Liver (tissue), 9 donors: ENCODE results near the gene CHRNA3. TPM values are rescaled to one million over a fixed set of nuclear protein-coding genes. Genes with fewer than 3 reads are reported as not detected.

Experiments used
- DNase-seq: peaks from one replicate; pipeline ENCODE4 v3.0.0-alpha.2; 2017; ENCODE audit warnings: low spot score
- H3K27ac ChIP-seq, 2 donors: one replicate each; pipeline ENCODE4 v1.7.0; 2013; ENCODE audit warnings: inconsistent platforms in 2 of 2, low read length in 2 of 2, control low read depth in 1 of 2, low read depth in 1 of 2, mild to moderate bottlenecking in 1 of 2
- H3K27me3 ChIP-seq, 4 donors: one replicate each; pipeline versions ENCODE4 v1.6.1 to v1.7.0; 2013; ENCODE audit warnings: low read length in 3 of 4, inconsistent platforms in 1 of 4, mild to moderate bottlenecking in 1 of 4, moderate library complexity in 1 of 4; ENCODE audit not compliant: control insufficient read depth in 4 of 4, insufficient read depth in 4 of 4
- H3K36me3 ChIP-seq, 4 donors: one replicate each; pipeline versions ENCODE4 v1.6.1 to v1.7.0; 2013; ENCODE audit warnings: low read length in 3 of 4, mild to moderate bottlenecking in 3 of 4, low read depth in 1 of 4, moderate library complexity in 1 of 4; ENCODE audit not compliant: control insufficient read depth in 4 of 4, insufficient read depth in 3 of 4
- H3K4me1 ChIP-seq, 4 donors: one replicate each; pipeline versions ENCODE4 v1.6.1 to v1.7.0; 2013; ENCODE audit warnings: low read length in 3 of 4, mild to moderate bottlenecking in 3 of 4, moderate library complexity in 1 of 4; ENCODE audit not compliant: control insufficient read depth in 4 of 4, insufficient read depth in 4 of 4
- H3K4me3 ChIP-seq, 3 donors: one replicate each; pipeline versions ENCODE4 v1.6.1 to v1.7.0; 2013; ENCODE audit warnings: low read length in 3 of 3, control low read depth in 1 of 3, low read depth in 1 of 3, mild to moderate bottlenecking in 1 of 3
- H3K9ac ChIP-seq, 2 donors: one replicate each; pipeline ENCODE4 v1.7.0; 2013; ENCODE audit warnings: low read length in 2 of 2, mild to moderate bottlenecking in 2 of 2, moderate library complexity in 2 of 2, control low read depth in 1 of 2, low read depth in 1 of 2
- H3K9me3 ChIP-seq, 4 donors: one replicate each; pipeline versions ENCODE4 v1.6.1 to v1.7.0; 2013; ENCODE audit warnings: low read length in 3 of 4; ENCODE audit not compliant: control insufficient read depth in 4 of 4
- ATF3 ChIP-seq: IDR thresholded peaks from 2 replicates; pipeline ENCODE4 v1.6.1; 2016; ENCODE audit warnings: antibody characterized with exemption
- CTCF ChIP-seq: fragments of 150-350 bp; IDR thresholded peaks from 2 replicates; pipeline ENCODE4 v1.5.1; 2017; ENCODE audit warnings: improper control_type of control experiment, low read depth, low read length; ENCODE audit not compliant: missing input control
- EGR1 ChIP-seq, 2 donors: IDR thresholded peaks; 2 replicates each; pipeline ENCODE4 v1.6.1; 2016 to 2018; ENCODE audit warnings: antibody characterized with exemption in 2 of 2, low read depth in 2 of 2
- FOXA1 ChIP-seq: IDR thresholded peaks from 2 replicates; pipeline ENCODE4 v1.6.1; 2016; ENCODE audit warnings: antibody characterized with exemption
- FOXA2 ChIP-seq: IDR thresholded peaks from 2 replicates; pipeline ENCODE4 v1.6.1; 2016; ENCODE audit warnings: antibody characterized with exemption
- GABPA ChIP-seq, 2 donors: IDR thresholded peaks in 1 of 2; conservative IDR thresholded peaks in 1 of 2; 2 replicates each; pipeline ENCODE4 v1.6.1; 2016; ENCODE audit warnings: antibody characterized with exemption in 2 of 2, mild to moderate bottlenecking in 1 of 2, moderate library complexity in 1 of 2
- HNF4G ChIP-seq: IDR thresholded peaks from 2 replicates; pipeline ENCODE4 v1.6.1; 2016; ENCODE audit warnings: antibody characterized with exemption
- JUND ChIP-seq, 2 donors: IDR thresholded peaks; 2 replicates each; pipeline ENCODE4 v1.6.1; 2016; ENCODE audit warnings: antibody characterized with exemption in 2 of 2
- MAX ChIP-seq: IDR thresholded peaks from 2 replicates; pipeline ENCODE4 v1.6.1; 2016; ENCODE audit warnings: antibody characterized with exemption
- NR2F2 ChIP-seq: IDR thresholded peaks from 2 replicates; pipeline ENCODE4 v1.6.1; 2016; ENCODE audit warnings: antibody characterized with exemption
- RAD21 ChIP-seq, 2 donors: IDR thresholded peaks; 2 replicates each; pipeline ENCODE4 v1.6.1; 2016; ENCODE audit warnings: antibody characterized with exemption in 2 of 2, mild to moderate bottlenecking in 2 of 2
- REST ChIP-seq: IDR thresholded peaks from 2 replicates; pipeline ENCODE4 v1.6.1; 2016; ENCODE audit warnings: antibody characterized with exemption, mild to moderate bottlenecking
- RXRA ChIP-seq, 2 donors: IDR thresholded peaks; 2 replicates each; pipeline ENCODE4 v1.6.1; 2017 to 2018; ENCODE audit warnings: antibody characterized with exemption in 2 of 2, mild to moderate bottlenecking in 1 of 2
- SP1 ChIP-seq: IDR thresholded peaks from 2 replicates; pipeline ENCODE4 v1.6.1; 2018; ENCODE audit warnings: antibody characterized with exemption, mild to moderate bottlenecking
- TAF1 ChIP-seq: conservative IDR thresholded peaks from 2 replicates; pipeline ENCODE4 v1.6.1; 2016; ENCODE audit warnings: antibody characterized with exemption, mild to moderate bottlenecking
- YY1 ChIP-seq: IDR thresholded peaks from 2 replicates; pipeline ENCODE4 v1.6.1; 2016; ENCODE audit warnings: antibody characterized with exemption, mild to moderate bottlenecking
- WGBS: extraction: QIAGEN DNeasy Blood & Tissue Kit; methylation state at CpG from one replicate; pipeline ENCODE4 v1.1.7; 2013; 5-methylcytosine and 5-hydroxymethylcytosine counted together
- polyA plus RNA-seq, 2 donors: library from polyadenylated mRNA; stranded (reverse) in 1 of 2; unstranded in 1 of 2; fragments of 200-250 nt in 1 of 2; fragments of >200 nt in 1 of 2; fragmentation: Nextera tagmentation in 1 of 2; extraction: Ambion mirVana in 1 of 2; gene quantifications; one replicate each; pipeline versions ENCODE4 v1.2.1 to v1.2.3, GENCODE V29; 2013 to 2015
- total RNA-seq, 2 donors: library from RNA; depleted of rRNA; stranded (reverse); fragments of >200 nt; gene quantifications; one replicate each; pipeline ENCODE4 v1.2.3, GENCODE V29; 2014
- donor health status: healthy.
- donor health status: healthy.
- donor health status: healthy.
- donor health status: healthy.
- donor health status: healthy.

CHRNA3 gene
- total and polyA plus RNA-seq, 4 donors = not detected

GRCh38 chr15:78565951-78566774, 54.6 kb downstream of the CHRNA3 start:
- WGBS = 9% methylated on average over 19 of the region's 19 CpGs
- H3K4me1 ChIP-seq = peaks cover 3 to 8% (median 7%) of the 10 kb centered on the region in 4 donors
- DNase-seq = no peak
- no peaks in the 10 kb centered on the region for H3K36me3 ChIP-seq
- no peaks in the 10 kb centered on the region for H3K9me3 ChIP-seq
- H3K27ac ChIP-seq = no peak overlapping the region
- peaks cover 0 to 2% (median 0%) of the 10 kb centered on the region in 4 donors for H3K27me3 ChIP-seq
- H3K9ac ChIP-seq = no peak overlapping the region
- TF ChIP-seq YY1 (no peak), TAF1 (no peak), FOXA2 (no peak), CTCF (no peak), ATF3 (no peak), SP1 (no peak), MAX (no peak), RAD21 (IDR thresholded peaks at IDR 0.05) (no peak), JUND (IDR thresholded peaks at IDR 0.05) (no peak), NR2F2 (no peak), GABPA (IDR thresholded peaks at IDR 0.05 in 1 of 2, conservative IDR thresholded peaks at IDR 0.05 in 1 of 2) (no peak), FOXA1 (no peak), RXRA (IDR thresholded peaks at IDR 0.05) (no peak), REST (no peak)
- peak overlapping the region in 2 of 3 donors; percentile 70 to 79 for H3K4me3 ChIP-seq

GRCh38 chr15:78565097-78565950, 55.5 kb downstream of the CHRNA3 start, which contains the start of gene CHRNA5:
Gene CHRNA5 (plus strand): TSS chr15:78565520. CDS start chr15:78565720, 200 bp downstream.
- Histone ChIP-seq H3K9me3 (no peaks in the 10 kb centered on the region), H3K9ac (no peak within 1 kb of the TSS), H3K27me3 (peaks cover 0 to 2% (median 0%) of the 10 kb centered on the region in 4 donors), H3K4me3 (peak within 1 kb of the TSS in 2 of 3 donors; percentile 70 to 79), H3K27ac (no peak within 1 kb of the TSS), H3K36me3 (no peaks in the 10 kb centered on the region), H3K4me1 (peaks cover 3 to 8% (median 7%) of the 10 kb centered on the region in 4 donors)
- no peak for TF ChIP-seq SP1
- no peak for TF ChIP-seq JUND (IDR thresholded peaks at IDR 0.05)
- TF ChIP-seq RXRA (IDR thresholded peaks at IDR 0.05) = no peak
- TF ChIP-seq HNF4G = no peak
- no peak for TF ChIP-seq EGR1 (IDR thresholded peaks at IDR 0.05; ENCODE audit: low read depth in 2 of 2)
- no peak for TF ChIP-seq NR2F2
- 1% methylated on average over 75 of the region's 75 CpGs for WGBS
- peak; percentile 81 for DNase-seq
